HEK293 (cell line): ENCODE measurements around the gene SUDS3.

ENCODE experiments used
- CTCF ChIA-PET: fragments of 350-600 bp; formaldehyde crosslinking; extraction: SDS; loops from one replicate; lab custom pipeline; 2021; ENCODE audit warnings: antibody characterized with exemption; lab: Yijun Ruan, JAX
- POLR2A ChIA-PET: fragments of 300-600 bp; formaldehyde crosslinking; extraction: SDS; loops from one replicate; lab custom pipeline; 2020; ENCODE audit warnings: antibody characterized with exemption, inconsistent platforms; lab: Yijun Ruan, JAX
- H3K27ac ChIP-seq: fragments of 200-500 bp; sonication (Bioruptor generic); 2 replicates; pipeline ENCODE4 v1.5.1; 2014; ENCODE audit warnings: low read depth, low read length, control low read depth, inconsistent platforms; ENCODE audit errors: extremely low read depth
- H3K36me3 ChIP-seq, 2 experiments: fragments of 200-500 bp in 1 of 2; sonication (Bioruptor generic) in 1 of 2; 1 replicate in 1 of 2; 2 replicates in 1 of 2; pipeline ENCODE4 v1.5.1; 2014 to 2017; ENCODE audit warnings: inconsistent platforms in 2 of 2, low read length in 2 of 2; ENCODE audit not compliant: control insufficient read depth in 2 of 2, insufficient read depth in 1 of 2
- H3K4me1 ChIP-seq: fragments of 200-500 bp; sonication (Bioruptor generic); 2 replicates; pipeline ENCODE4 v1.5.1; 2014; ENCODE audit warnings: mild to moderate bottlenecking, low read length, inconsistent platforms; ENCODE audit not compliant: control insufficient read depth, insufficient read depth
- H3K4me3 ChIP-seq: 2 replicates; pipeline ENCODE4 v1.5.1; 2011; ENCODE audit warnings: low read depth, mild to moderate bottlenecking, control low read depth, low read length, moderate library complexity
- H3K9me3 ChIP-seq: fragments of 200-500 bp; sonication (Bioruptor generic); 2 replicates; pipeline ENCODE4 v1.5.1; 2014; ENCODE audit warnings: low read depth, low read length, inconsistent platforms; ENCODE audit not compliant: control insufficient read depth, insufficient read depth
- ELK4 ChIP-seq: IDR thresholded peaks from 2 replicates; pipeline ENCODE4 v1.6.1; 2011; ENCODE audit warnings: mild to moderate bottlenecking, low read depth, low read length, borderline replicate concordance
- KLF17 ChIP-seq: fragments of 450-650 bp; formaldehyde crosslinking; IDR thresholded peaks from 2 replicates; pipeline ENCODE4 v1.5.1; 2016; ENCODE audit warnings: missing biosample characterization, missing genetic modification characterization
- PRDM4 ChIP-seq: fragments of 450-650 bp; formaldehyde crosslinking; IDR thresholded peaks from 2 replicates; pipeline ENCODE4 v1.5.1; 2017; ENCODE audit warnings: missing biosample characterization, missing genetic modification characterization
- SCRT2 ChIP-seq: fragments of 450-650 bp; formaldehyde crosslinking; IDR thresholded peaks from 2 replicates; pipeline ENCODE4 v1.5.1; 2016; ENCODE audit warnings: missing biosample characterization, missing genetic modification characterization
- ZNF214 ChIP-seq: fragments of 450-650 bp; formaldehyde crosslinking; IDR thresholded peaks from 2 replicates; pipeline ENCODE4 v1.5.1; 2017; ENCODE audit warnings: missing biosample characterization, mild to moderate bottlenecking, missing genetic modification characterization, borderline replicate concordance
- ZNF292 ChIP-seq: fragments of 450-650 bp; formaldehyde crosslinking; IDR thresholded peaks from 2 replicates; pipeline ENCODE4 v1.5.1; 2016; ENCODE audit warnings: low read depth, missing biosample characterization, missing genetic modification characterization, borderline replicate concordance
- ZNF350 ChIP-seq: fragments of 450-650 bp; formaldehyde crosslinking; IDR thresholded peaks from 2 replicates; pipeline ENCODE4 v1.5.0; 2017; ENCODE audit warnings: missing biosample characterization, mild to moderate bottlenecking, missing genetic modification characterization
- ZNF560 ChIP-seq: fragments of 450-650 bp; formaldehyde crosslinking; IDR thresholded peaks from 2 replicates; pipeline ENCODE4 v1.5.1; 2017; ENCODE audit warnings: missing biosample characterization, missing genetic modification characterization, borderline replicate concordance
- ZNF654 ChIP-seq: fragments of 450-650 bp; formaldehyde crosslinking; IDR thresholded peaks from 2 replicates; pipeline ENCODE4 v1.5.1; 2016; ENCODE audit warnings: low read depth, missing biosample characterization, missing genetic modification characterization
- TF ChIP-seq, protein P1 (sequence below): sonication (generic); formaldehyde crosslinking; IDR thresholded peaks from 2 replicates; pipeline ENCODE4 v1.8.1; 2022; ENCODE audit warnings: mild to moderate bottlenecking, moderate library complexity, missing genetic modification reagents
- TF ChIP-seq, protein P2 (sequence below): fragments of 450-650 bp; formaldehyde crosslinking; IDR thresholded peaks from 2 replicates; pipeline ENCODE4 v1.5.1; 2016; ENCODE audit warnings: missing biosample characterization, missing genetic modification characterization

Gene SUDS3

DNA sequence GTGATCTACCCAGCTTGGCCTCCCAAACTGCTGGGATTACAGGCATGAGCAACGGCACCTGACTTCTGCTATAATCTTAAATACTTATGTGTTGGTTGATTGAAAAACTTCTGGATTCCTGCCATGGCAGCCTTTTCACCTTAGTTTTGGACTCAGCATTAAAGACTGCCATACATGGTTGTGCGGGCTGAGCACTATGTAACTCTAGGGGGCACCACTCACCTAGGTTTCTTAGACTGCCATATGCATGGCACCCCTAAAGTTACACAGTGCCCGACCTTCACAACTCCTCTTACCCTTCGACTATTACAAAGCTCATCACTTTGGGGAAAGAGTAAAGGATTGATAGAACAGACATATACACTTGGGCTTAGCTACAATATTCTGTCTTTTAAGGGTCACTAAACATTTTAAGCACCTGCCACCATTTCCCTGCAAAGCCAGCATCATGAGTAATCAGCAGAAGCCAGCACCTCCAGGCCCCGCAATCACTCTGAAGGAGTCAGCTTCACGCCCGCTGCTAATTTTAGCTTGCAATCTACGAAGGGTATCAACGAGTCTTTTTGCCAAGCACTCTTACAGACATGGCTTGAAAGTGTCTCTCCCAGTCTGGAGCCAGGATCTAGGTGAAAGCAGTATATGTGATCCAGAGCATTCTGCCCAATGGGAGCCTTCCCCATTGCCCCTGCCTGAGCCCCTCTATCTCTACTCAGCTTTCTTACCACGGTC is 59.8 kb downstream of the SUDS3 start:
- ChIA-PET POLR2A (no interaction called here), CTCF (interaction anchor here (0.6 to 1.2 kb wide), 9 partner anchors 11 to 1085 kb away, joined by 3 to 5 read pairs (median 3); no protein-coding TSS in a partner anchor)
- Histone ChIP-seq H3K27ac (no peak overlapping the region), H3K36me3 (no peaks in the 10 kb centered on the region), H3K4me3 (no peak overlapping the region), H3K9me3 (no peaks in the 10 kb centered on the region), H3K4me1 (no peaks in the 10 kb centered on the region)
- peak; percentile 29; the same call in 1 of the 2 replicates for TF ChIP-seq ZNF654 (tag by site-specific recombination)
- TF ChIP-seq, protein P1, sequence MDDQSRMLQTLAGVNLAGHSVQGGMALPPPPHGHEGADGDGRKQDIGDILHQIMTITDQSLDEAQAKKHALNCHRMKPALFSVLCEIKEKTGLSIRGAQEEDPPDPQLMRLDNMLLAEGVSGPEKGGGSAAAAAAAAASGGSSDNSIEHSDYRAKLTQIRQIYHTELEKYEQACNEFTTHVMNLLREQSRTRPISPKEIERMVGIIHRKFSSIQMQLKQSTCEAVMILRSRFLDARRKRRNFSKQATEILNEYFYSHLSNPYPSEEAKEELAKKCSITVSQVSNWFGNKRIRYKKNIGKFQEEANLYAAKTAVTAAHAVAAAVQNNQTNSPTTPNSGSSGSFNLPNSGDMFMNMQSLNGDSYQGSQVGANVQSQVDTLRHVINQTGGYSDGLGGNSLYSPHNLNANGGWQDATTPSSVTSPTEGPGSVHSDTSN (CRISPR knock-in tag), result no peak

DNA sequence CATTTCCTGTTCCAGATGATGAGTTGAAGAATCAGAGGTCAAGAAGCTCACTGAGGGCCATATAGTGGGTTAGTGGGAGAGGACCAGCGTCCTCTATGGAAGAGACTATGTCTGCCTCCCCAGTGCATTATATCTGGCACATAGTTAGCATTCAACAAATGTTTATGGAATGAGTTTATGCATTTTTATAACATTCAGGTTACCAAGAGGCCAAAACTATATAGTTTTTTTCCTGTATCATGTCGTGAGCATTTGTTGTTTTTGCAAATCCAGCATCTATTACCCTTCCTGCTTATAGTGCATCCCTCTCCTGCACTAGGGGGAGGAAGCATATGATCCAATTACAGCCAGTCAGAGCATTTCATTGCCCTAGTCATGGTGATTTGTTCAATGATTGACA is 60.6 kb downstream of the SUDS3 start:
- POLR2A ChIA-PET, result no interaction called here
- no peaks in the 10 kb centered on the region for H3K4me1 ChIP-seq
- no peaks in the 10 kb centered on the region for H3K9me3 ChIP-seq
- no peak overlapping the region for H3K27ac ChIP-seq
- H3K4me3 ChIP-seq, result no peak overlapping the region
- H3K36me3 ChIP-seq, result no peaks in the 10 kb centered on the region
- TF ChIP-seq ZNF560 (no peak), ELK4 (no peak), PRDM4 (tag by site-specific recombination) (no peak)
- CTCF ChIA-PET, result interaction anchor here (0.6 to 1.0 kb wide), 3 partner anchors 12 to 417 kb away, joined by 3 to 4 read pairs (median 3); no protein-coding TSS in a partner anchor

DNA sequence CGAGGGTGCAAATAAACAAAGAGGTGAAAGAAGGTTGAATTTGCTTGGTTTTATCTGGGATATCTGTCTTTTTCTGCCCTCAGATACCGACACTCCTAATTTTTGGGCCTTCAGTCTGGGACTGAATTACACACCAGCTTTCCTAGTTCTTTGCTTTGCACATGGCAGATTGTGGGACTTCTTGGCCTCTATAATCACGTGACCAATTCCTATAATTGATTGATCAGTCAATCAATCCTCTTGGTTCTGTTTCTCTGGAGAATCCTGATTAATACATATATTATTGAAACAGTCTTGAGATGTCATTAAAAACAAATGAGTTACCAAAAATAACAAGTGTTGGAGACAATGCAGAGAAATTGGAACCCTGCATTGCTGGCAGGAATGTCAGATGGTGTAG is 62.7 kb downstream of the SUDS3 start:
- CTCF ChIA-PET, result no interaction called here
- no peak overlapping the region for H3K27ac ChIP-seq
- no peaks in the 10 kb centered on the region for H3K36me3 ChIP-seq
- POLR2A ChIA-PET, result no interaction called here
- H3K4me3 ChIP-seq, result no peak overlapping the region
- no peaks in the 10 kb centered on the region for H3K4me1 ChIP-seq
- no peaks in the 10 kb centered on the region for H3K9me3 ChIP-seq
- TF ChIP-seq, protein P2, sequence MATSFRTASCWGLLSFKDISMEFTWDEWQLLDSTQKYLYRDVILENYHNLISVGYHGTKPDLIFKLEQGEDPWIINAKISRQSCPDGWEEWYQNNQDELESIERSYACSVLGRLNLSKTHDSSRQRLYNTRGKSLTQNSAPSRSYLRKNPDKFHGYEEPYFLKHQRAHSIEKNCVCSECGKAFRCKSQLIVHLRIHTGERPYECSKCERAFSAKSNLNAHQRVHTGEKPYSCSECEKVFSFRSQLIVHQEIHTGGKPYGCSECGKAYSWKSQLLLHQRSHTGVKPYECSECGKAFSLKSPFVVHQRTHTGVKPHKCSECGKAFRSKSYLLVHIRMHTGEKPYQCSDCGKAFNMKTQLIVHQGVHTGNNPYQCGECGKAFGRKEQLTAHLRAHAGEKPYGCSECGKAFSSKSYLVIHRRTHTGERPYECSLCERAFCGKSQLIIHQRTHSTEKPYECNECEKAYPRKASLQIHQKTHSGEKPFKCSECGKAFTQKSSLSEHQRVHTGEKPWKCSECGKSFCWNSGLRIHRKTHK (tag by site-specific recombination), result no peak
- no peak for TF ChIP-seq ZNF350
- no peak for TF ChIP-seq SCRT2
- TF ChIP-seq ZNF292 (tag by site-specific recombination), result no peak
- TF ChIP-seq KLF17 (tag by site-specific recombination), result no peak
- no peak for TF ChIP-seq ZNF214
